Mesenchymal stem cell (in vitro differentiated cells and primary cell): Measurements from ENCODE around the gene PTPN13.
A peak's percentile ranks its signal among the peaks of the same experiment; 100 is the strongest.

ENCODE experiments used
- DNase-seq: peaks from one replicate; pipeline ENCODE4 v3.0.0-alpha.2; 2013
- H2AFZ ChIP-seq: one replicate; pipeline ENCODE4 v1.6.1; 2013; ENCODE audit warnings: low read depth, mild to moderate bottlenecking, control low read depth, inconsistent platforms, low read length, moderate library complexity
- H2AK5ac ChIP-seq: 2 replicates; pipeline ENCODE4 v1.6.1; 2013; ENCODE audit warnings: low read length, moderate library complexity, mild to moderate bottlenecking, inconsistent platforms; ENCODE audit not compliant: severe bottlenecking
- H2BK120ac ChIP-seq: one replicate; pipeline ENCODE4 v1.6.1; 2013; ENCODE audit warnings: low read depth, mild to moderate bottlenecking, inconsistent platforms, low read length, moderate library complexity
- H2BK12ac ChIP-seq, 2 experiments: one replicate each; pipeline ENCODE4 v1.6.1; 2013; ENCODE audit warnings: inconsistent platforms in 2 of 2, low read length in 2 of 2, mild to moderate bottlenecking in 2 of 2, moderate library complexity in 2 of 2, control low read depth in 1 of 2
- H2BK15ac ChIP-seq: one replicate; pipeline ENCODE4 v1.6.1; 2013; ENCODE audit warnings: mild to moderate bottlenecking, low read depth, inconsistent platforms; ENCODE audit not compliant: poor library complexity, severe bottlenecking
- H2BK5ac ChIP-seq: 2 replicates; pipeline ENCODE4 v1.6.1; 2013; ENCODE audit warnings: low read depth, mild to moderate bottlenecking, low read length, control low read depth, inconsistent platforms; ENCODE audit not compliant: poor library complexity, severe bottlenecking
- H3K14ac ChIP-seq, 2 experiments: one replicate each; pipeline ENCODE4 v1.6.1; 2013; ENCODE audit warnings: inconsistent platforms in 2 of 2, low read length in 2 of 2, control low read depth in 1 of 2, mild to moderate bottlenecking in 1 of 2, moderate library complexity in 1 of 2
- H3K18ac ChIP-seq, 2 experiments: one replicate each; pipeline ENCODE4 v1.6.1; 2013; ENCODE audit warnings: inconsistent platforms in 2 of 2, low read length in 2 of 2, control low read depth in 1 of 2, low read depth in 1 of 2, mild to moderate bottlenecking in 1 of 2
- H3K23ac ChIP-seq, 2 experiments: one replicate each; pipeline ENCODE4 v1.6.1; 2013; ENCODE audit warnings: inconsistent platforms in 2 of 2, low read length in 2 of 2, mild to moderate bottlenecking in 2 of 2, moderate library complexity in 2 of 2, control low read depth in 1 of 2
- H3K27ac ChIP-seq: 2 replicates; pipeline ENCODE4 v1.5.1; 2013; ENCODE audit warnings: mild to moderate bottlenecking, moderate library complexity, low read length, control low read depth, inconsistent platforms; ENCODE audit not compliant: poor library complexity, severe bottlenecking
- H3K27me3 ChIP-seq, 2 experiments: 2 replicates each; pipeline versions ENCODE4 v1.6.1 to v1.7.0; 2013; ENCODE audit warnings: low read length in 2 of 2, mild to moderate bottlenecking in 2 of 2, moderate library complexity in 2 of 2, control low read depth in 1 of 2, inconsistent platforms in 1 of 2; ENCODE audit not compliant: control insufficient read depth in 1 of 2, insufficient read depth in 1 of 2
- H3K36me3 ChIP-seq, 2 experiments: 2 replicates each; pipeline versions ENCODE4 v1.6.1 to v1.7.0; 2013; ENCODE audit warnings: low read length in 2 of 2, control low read depth in 1 of 2, inconsistent platforms in 1 of 2, low read depth in 1 of 2, mild to moderate bottlenecking in 1 of 2; ENCODE audit not compliant: insufficient read depth in 2 of 2, control insufficient read depth in 1 of 2
- H3K4ac ChIP-seq, 2 experiments: one replicate each; pipeline ENCODE4 v1.6.1; 2013; ENCODE audit warnings: inconsistent platforms in 2 of 2, low read length in 2 of 2, mild to moderate bottlenecking in 2 of 2, moderate library complexity in 2 of 2, control low read depth in 1 of 2, low read depth in 1 of 2
- H3K4me1 ChIP-seq: 2 replicates; pipeline ENCODE4 v1.6.1; 2013; ENCODE audit warnings: low read depth, low read length, control low read depth; ENCODE audit not compliant: control insufficient read depth, insufficient read depth
- H3K4me2 ChIP-seq: 2 replicates; pipeline ENCODE4 v1.6.1; 2013; ENCODE audit warnings: low read length, mild to moderate bottlenecking, inconsistent platforms; ENCODE audit not compliant: poor library complexity, severe bottlenecking
- H3K4me3 ChIP-seq, 2 experiments: 2 replicates each; pipeline versions ENCODE4 v1.5.1 to v1.7.0; 2013; ENCODE audit warnings: low read length in 2 of 2, mild to moderate bottlenecking in 2 of 2, control low read depth in 1 of 2, low read depth in 1 of 2; ENCODE audit not compliant: insufficient read depth in 1 of 2
- H3K79me1 ChIP-seq: replicated peaks from 2 replicates; pipeline ENCODE4 v1.6.1; 2013; ENCODE audit warnings: mild to moderate bottlenecking, control low read depth, low read length, inconsistent platforms; ENCODE audit not compliant: poor library complexity, severe bottlenecking
- H3K9ac ChIP-seq: 2 replicates; pipeline ENCODE4 v1.7.0; 2013; ENCODE audit warnings: mild to moderate bottlenecking, low read length, moderate library complexity
- H3K9me3 ChIP-seq: 2 replicates; pipeline ENCODE4 v1.7.0; 2013; ENCODE audit warnings: mild to moderate bottlenecking, low read length; ENCODE audit not compliant: control insufficient read depth
- H4K8ac ChIP-seq: one replicate; pipeline ENCODE4 v1.6.1; 2013; ENCODE audit warnings: inconsistent platforms, mild to moderate bottlenecking, low read length, moderate library complexity
- H4K91ac ChIP-seq: one replicate; pipeline ENCODE4 v1.6.1; 2013; ENCODE audit warnings: mild to moderate bottlenecking, low read length, inconsistent platforms
- WGBS: methylation state at CpG from one replicate; pipeline ENCODE4 v1.1.7; 2013; ENCODE audit warnings: mixed read lengths; 5-methylcytosine and 5-hydroxymethylcytosine counted together

The PTPN13 gene

DNA sequence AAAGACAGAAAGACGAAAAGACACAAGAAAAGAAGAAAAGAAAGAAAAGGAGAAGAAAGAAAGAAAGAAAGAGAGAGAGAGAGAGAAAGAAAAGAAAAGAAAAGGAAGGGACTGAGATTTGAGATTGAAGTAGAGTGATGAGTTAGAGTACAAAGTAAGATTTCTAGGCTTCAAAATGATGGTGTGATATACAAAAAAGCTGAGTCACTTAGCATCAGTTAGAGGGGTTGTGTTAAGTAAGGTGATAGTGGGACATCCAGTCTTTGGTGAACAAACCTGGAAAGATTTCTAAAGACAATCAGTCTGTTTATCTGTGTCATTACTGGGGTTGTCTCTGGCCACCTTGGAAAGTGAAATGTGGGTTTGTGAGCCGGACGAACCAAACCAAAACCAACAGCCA lies 241.6 kb downstream of the PTPN13 start:
- no peaks in the 10 kb centered on the region for H3K27me3 ChIP-seq
- no peak overlapping the region for H3K23ac ChIP-seq
- no peak overlapping the region for H3K4me3 ChIP-seq
- no peaks in the 10 kb centered on the region for H3K79me1 ChIP-seq
- WGBS, result 100% methylated on average over 1 of the region's 3 CpGs
- no peak overlapping the region for H3K27ac ChIP-seq
- no peak overlapping the region for H3K9ac ChIP-seq
- H2BK15ac ChIP-seq, result no peak overlapping the region
- H3K18ac ChIP-seq, result no peak overlapping the region
- H2AK5ac ChIP-seq, result no peak overlapping the region
- H2AFZ ChIP-seq, result no peak overlapping the region
- H3K14ac ChIP-seq, result no peak overlapping the region
- H3K9me3 ChIP-seq, result no peaks in the 10 kb centered on the region
- H3K36me3 ChIP-seq, result no peaks in the 10 kb centered on the region
- peak overlapping the region in 1 of 2 experiments; percentile 60 for H2BK12ac ChIP-seq
- no peak for DNase-seq
- H3K4ac ChIP-seq, result no peak overlapping the region
- H4K8ac ChIP-seq, result no peak overlapping the region
- H3K4me1 ChIP-seq, result peaks cover 4% of the 10 kb centered on the region
- H3K4me2 ChIP-seq, result no peak overlapping the region
- H4K91ac ChIP-seq, result no peak overlapping the region
- no peak overlapping the region for H2BK5ac ChIP-seq
- H2BK120ac ChIP-seq, result no peak overlapping the region

- no peak overlapping the region for H4K91ac ChIP-seq
- peaks cover 2% of the 10 kb centered on the region for H3K4me1 ChIP-seq
- H2BK12ac ChIP-seq, result no peak overlapping the region
- no peak overlapping the region for H2AK5ac ChIP-seq
- no peaks in the 10 kb centered on the region for H3K79me1 ChIP-seq
- H3K14ac ChIP-seq, result no peak overlapping the region
- H3K9me3 ChIP-seq, result no peaks in the 10 kb centered on the region
- no peak overlapping the region for H2AFZ ChIP-seq
- H3K27me3 ChIP-seq, result no peaks in the 10 kb centered on the region
- 77% methylated on average over 3 of the region's 5 CpGs for WGBS
- no peak overlapping the region for H3K9ac ChIP-seq
- H2BK5ac ChIP-seq, result no peak overlapping the region
- H3K36me3 ChIP-seq, result no peaks in the 10 kb centered on the region
- no peak overlapping the region for H3K23ac ChIP-seq
- H2BK15ac ChIP-seq, result no peak overlapping the region
- no peak overlapping the region for H3K27ac ChIP-seq
- H4K8ac ChIP-seq, result no peak overlapping the region
- peak; percentile 65 for DNase-seq
- H2BK120ac ChIP-seq, result no peak overlapping the region
- no peak overlapping the region for H3K4me3 ChIP-seq
- H3K18ac ChIP-seq, result no peak overlapping the region
- H3K4me2 ChIP-seq, result no peak overlapping the region
- no peak overlapping the region for H3K4ac ChIP-seq
These were observed 243.8 kb downstream of the PTPN13 start for GRCh38 chr4:86837691-86838503.

DNA sequence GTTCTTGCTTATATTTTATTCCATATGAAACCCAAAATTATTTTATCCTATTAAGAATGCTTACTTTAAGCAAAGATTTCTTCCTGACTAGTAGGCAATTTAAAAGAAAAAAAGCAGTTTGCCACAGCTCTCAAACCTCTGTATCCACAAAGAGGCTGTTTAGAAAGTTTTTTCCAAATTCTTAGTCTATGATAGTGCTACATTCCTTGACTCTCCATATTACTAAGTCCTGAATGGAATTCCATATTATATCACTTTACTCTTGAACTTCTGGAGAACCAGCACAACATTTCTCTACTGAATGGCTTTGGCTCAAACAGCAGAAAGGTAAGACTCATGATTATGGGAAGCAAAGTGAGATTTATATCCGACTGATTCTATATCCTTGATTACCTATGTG lies 246.7 kb downstream of the PTPN13 start:
- H3K4me2 ChIP-seq, result no peak overlapping the region
- no peak overlapping the region for H2AK5ac ChIP-seq
- H3K36me3 ChIP-seq, result no peaks in the 10 kb centered on the region
- no peaks in the 10 kb centered on the region for H3K79me1 ChIP-seq
- no peak overlapping the region for H2BK12ac ChIP-seq
- H3K9me3 ChIP-seq, result no peaks in the 10 kb centered on the region
- DNase-seq, result no peak
- H3K4me1 ChIP-seq, result no peaks in the 10 kb centered on the region
- no CpG with 5 or more reads among the region's 1 CpG for WGBS
- no peak overlapping the region for H3K23ac ChIP-seq
- H2AFZ ChIP-seq, result no peak overlapping the region
- H2BK15ac ChIP-seq, result no peak overlapping the region
- no peak overlapping the region for H3K27ac ChIP-seq
- no peak overlapping the region for H2BK5ac ChIP-seq
- no peak overlapping the region for H4K91ac ChIP-seq
- H3K14ac ChIP-seq, result no peak overlapping the region
- H4K8ac ChIP-seq, result no peak overlapping the region
- H3K4ac ChIP-seq, result no peak overlapping the region
- H3K18ac ChIP-seq, result no peak overlapping the region
- H2BK120ac ChIP-seq, result no peak overlapping the region
- H3K9ac ChIP-seq, result no peak overlapping the region
- H3K27me3 ChIP-seq, result no peaks in the 10 kb centered on the region
- no peak overlapping the region for H3K4me3 ChIP-seq

DNA sequence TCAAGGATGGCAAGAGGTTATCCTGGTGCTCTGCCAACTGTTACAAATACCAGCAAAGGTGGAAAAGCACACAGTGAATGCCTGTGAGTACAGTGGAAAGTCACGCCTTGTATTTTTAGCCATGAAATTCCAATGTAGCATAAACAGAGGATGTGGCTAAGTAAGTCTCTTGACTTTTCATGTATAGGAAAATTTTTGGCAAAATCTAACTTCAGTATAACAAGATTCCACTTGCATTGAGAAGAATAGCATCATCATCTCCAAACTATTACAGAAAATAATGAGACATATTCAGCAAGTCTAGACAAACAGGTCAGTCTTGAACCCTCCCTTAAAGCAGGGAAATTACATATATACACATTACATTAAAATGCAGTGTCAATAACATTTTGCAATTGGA lies 247.2 kb downstream of the PTPN13 start:
- no peaks in the 10 kb centered on the region for H3K9me3 ChIP-seq
- no peak overlapping the region for H2BK120ac ChIP-seq
- no peaks in the 10 kb centered on the region for H3K4me1 ChIP-seq
- no peak overlapping the region for H2BK5ac ChIP-seq
- no peaks in the 10 kb centered on the region for H3K27me3 ChIP-seq
- no peak overlapping the region for H3K4me2 ChIP-seq
- no peak overlapping the region for H3K23ac ChIP-seq
- no peak overlapping the region for H3K4ac ChIP-seq
- no peak overlapping the region for H2BK12ac ChIP-seq
- no peak overlapping the region for H4K91ac ChIP-seq
- no peak overlapping the region for H2AK5ac ChIP-seq
- no peak for DNase-seq
- no peak overlapping the region for H2BK15ac ChIP-seq
- H4K8ac ChIP-seq, result no peak overlapping the region
- no peak overlapping the region for H3K9ac ChIP-seq
- H3K18ac ChIP-seq, result no peak overlapping the region
- no peaks in the 10 kb centered on the region for H3K79me1 ChIP-seq
- no peaks in the 10 kb centered on the region for H3K36me3 ChIP-seq
- no peak overlapping the region for H3K14ac ChIP-seq
- no CpG with 5 or more reads among the region's 1 CpG for WGBS
- no peak overlapping the region for H3K27ac ChIP-seq
- no peak overlapping the region for H3K4me3 ChIP-seq
- no peak overlapping the region for H2AFZ ChIP-seq
